Measurements from ENCODE around the gene CASKIN2.

DNA sequence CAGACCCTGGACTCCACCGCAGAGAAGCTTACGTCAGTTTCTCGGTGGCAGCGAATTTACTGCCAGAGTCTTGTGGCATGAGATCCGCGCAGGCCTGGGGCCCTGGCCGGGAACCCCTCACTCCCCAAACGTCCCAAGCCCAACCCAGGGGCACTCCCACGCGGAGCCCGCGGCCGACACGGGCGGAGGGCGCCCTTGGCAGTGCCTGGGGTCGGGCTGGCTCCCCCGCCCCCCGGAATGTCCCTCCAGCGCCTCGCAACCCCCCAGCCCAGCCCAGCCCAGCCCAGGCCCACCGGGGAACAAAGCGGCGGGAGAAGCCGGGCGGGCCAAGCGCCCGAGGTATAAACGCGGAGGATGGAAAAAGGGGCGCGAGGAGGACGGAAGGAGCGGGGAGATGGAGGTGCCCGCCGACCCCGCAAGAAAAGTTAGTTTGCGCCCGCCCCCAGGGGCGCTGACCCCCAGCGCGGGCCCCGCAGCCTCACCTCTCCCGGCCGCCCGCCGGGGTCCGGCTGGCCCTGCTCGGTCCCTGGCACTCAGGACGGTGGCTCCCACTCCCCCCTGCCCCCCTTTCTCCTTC is 330 bp downstream of the CASKIN2 start:
- no peak for TF ChIP-seq RCOR1 (IDR thresholded peaks at IDR 0.05; ENCODE audit: insufficient replicate concordance, low read length)
- no peak for TF ChIP-seq CTCF (conservative IDR thresholded peaks at IDR 0.05; ENCODE audit: low read depth, low read length)
- no peak for TF ChIP-seq POLR2A (IDR thresholded peaks at IDR 0.05; ENCODE audit: low read depth, low read length)
- TF ChIP-seq, protein P1, sequence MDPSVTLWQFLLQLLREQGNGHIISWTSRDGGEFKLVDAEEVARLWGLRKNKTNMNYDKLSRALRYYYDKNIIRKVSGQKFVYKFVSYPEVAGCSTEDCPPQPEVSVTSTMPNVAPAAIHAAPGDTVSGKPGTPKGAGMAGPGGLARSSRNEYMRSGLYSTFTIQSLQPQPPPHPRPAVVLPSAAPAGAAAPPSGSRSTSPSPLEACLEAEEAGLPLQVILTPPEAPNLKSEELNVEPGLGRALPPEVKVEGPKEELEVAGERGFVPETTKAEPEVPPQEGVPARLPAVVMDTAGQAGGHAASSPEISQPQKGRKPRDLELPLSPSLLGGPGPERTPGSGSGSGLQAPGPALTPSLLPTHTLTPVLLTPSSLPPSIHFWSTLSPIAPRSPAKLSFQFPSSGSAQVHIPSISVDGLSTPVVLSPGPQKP (IDR thresholded peaks at IDR 0.05; ENCODE audit: borderline replicate concordance, low read depth, low read length): no peak
- TF ChIP-seq BHLHE40 (IDR thresholded peaks at IDR 0.05; ENCODE audit: low read depth, low read length): no peak
- no peak for TF ChIP-seq RFX5 (IDR thresholded peaks at IDR 0.05; ENCODE audit: low read depth, low read length)
- no peak for TF ChIP-seq CEBPB (IDR thresholded peaks at IDR 0.05; ENCODE audit: low read depth, low read length)
- TF ChIP-seq, protein P2, sequence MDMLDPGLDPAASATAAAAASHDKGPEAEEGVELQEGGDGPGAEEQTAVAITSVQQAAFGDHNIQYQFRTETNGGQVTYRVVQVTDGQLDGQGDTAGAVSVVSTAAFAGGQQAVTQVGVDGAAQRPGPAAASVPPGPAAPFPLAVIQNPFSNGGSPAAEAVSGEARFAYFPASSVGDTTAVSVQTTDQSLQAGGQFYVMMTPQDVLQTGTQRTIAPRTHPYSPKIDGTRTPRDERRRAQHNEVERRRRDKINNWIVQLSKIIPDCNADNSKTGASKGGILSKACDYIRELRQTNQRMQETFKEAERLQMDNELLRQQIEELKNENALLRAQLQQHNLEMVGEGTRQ (IDR thresholded peaks at IDR 0.05; ENCODE audit: low read depth, low read length): no peak
- peak; percentile 67; the same call in 1 of the 2 replicates for TF ChIP-seq MAZ (IDR thresholded peaks at IDR 0.05; ENCODE audit: borderline replicate concordance, low read depth, low read length)
- TF ChIP-seq FOS (IDR thresholded peaks at IDR 0.05; ENCODE audit: low read depth, low read length): no peak
- TF ChIP-seq RAD21 (IDR thresholded peaks at IDR 0.05; ENCODE audit: low read length): no peak
- TF ChIP-seq MAFK (IDR thresholded peaks at IDR 0.05; ENCODE audit: low read depth, low read length): no peak
- no peak for TF ChIP-seq NFE2L2 (IDR thresholded peaks at IDR 0.05; ENCODE audit: low read depth, low read length)
- no peak for TF ChIP-seq SMC3 (IDR thresholded peaks at IDR 0.05; ENCODE audit: low read depth, low read length)

Measured in IMR-90 (cell line).